Stimulated activated naive CD4-positive, alpha-beta T cell (primary cell): ENCODE results near the gene TAF15.

Experiments
- DNase-seq, 6 experiments: peaks; one replicate each; lab custom pipeline; 2025; lab: John Stamatoyannopoulos, UW

Gene TAF15

DNA sequence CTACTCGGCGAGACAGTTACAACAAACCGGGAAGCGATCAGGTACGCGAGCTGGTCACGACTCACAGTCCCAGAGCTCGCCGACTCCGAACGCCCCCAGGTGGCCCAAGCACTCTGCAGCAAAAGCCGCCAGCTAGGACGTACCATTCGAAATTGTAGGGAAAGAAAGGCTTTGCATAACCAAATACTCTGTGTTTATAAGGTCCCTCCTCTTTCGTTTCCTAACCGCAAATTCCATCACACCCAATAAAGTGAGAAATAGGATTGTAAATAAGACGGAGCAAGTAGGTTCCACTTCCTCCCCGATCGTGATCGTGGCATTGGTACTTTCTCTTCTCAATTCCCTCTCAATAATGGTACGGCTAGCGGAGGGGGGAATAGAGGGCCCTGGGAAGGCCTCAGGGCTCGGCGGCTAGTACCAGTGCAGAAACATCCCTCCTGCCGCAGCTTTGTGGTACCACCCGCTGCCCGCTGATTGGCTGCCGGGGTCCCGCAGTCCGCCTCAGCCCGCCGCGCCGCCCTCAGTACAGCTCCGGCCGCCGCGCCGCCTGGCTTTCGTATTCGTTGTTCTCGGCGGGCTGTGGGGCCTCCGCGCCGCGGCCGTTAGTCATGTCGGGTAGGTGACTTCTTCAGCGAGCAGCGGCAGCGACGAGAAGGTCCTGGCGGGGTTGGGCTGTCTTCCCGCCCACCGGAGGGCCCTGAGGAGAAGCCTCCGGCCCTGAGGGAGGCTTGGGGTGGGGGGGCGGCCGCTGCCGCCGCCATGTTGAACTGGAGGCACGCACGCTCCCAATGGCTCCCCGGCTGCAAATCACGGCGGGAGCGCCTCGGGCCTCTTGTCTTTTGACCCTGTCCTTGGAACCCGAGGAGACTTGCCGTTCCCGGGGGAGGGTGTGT lies at the start of gene TAF15:
TAF15 (plus strand) TSS at position 523 of the 893 bp plus-strand sequence; CDS start at position 609, 86 bp downstream.
- DNase-seq, result peak; percentile 91 to 96 (median 95)

DNA sequence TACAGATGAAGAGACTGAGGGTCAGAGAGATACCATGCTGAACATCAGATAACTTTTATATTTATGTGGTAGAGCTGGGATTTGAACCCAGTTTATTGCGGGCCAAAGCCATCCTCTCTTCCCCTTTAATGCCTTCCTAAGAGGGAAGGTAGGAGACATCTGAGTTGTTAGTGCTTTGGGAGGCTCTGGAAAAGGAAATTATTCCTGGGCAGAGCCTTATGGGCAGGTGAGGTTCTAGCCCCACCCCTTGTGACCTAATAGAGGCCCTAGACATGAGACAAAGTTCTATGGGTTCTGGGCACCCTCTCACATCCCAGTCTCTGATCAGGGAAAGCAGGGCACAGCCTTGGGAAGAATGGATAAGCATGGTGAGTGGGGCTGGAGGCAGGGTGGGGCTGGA lies 48.7 kb upstream of the TAF15 start, which contains the start of gene C17orf50:
C17orf50 (plus strand) TSS at position 301 of the 400 bp plus-strand sequence; CDS start at position 356, 55 bp downstream.
- no peak for DNase-seq

DNA sequence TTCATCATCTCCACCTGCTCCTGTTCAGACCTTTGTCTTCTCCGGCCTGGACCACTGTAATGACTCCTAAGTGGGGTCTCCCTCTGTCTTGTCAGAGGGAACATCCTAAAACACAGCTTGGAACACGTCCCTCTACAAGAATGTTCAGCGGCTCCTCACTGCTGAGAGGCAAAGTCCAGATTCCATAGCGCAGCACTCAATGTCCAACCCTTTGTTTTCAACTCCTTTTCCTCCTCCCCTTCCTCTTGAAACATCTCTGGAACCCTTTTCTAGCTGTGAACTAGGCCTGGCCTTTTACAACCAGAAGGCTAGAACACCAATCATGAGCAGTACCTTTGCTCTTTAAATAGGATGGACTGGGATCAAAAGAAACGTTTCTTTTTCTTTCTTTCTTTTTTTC lies 47.7 kb upstream of the TAF15 start:
- no peak for DNase-seq

DNA sequence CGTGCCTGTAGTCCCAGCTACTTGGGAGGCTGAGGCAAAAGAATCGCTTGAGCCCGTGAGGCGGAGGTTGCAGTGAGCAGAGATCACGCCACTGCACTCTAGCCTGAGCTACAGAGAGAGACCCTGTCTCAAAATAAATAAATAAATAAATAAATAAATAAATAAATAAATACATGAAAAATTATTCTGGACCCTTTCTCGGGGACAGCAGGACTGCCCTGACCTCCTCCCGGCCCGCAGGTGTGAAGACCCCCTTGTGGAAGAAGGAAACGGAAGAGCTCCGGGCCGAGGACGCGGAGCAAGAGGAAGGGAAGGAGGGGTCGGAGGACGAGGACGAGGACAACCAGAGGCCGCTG lies 45.5 kb upstream of the TAF15 start:
- no peak for DNase-seq

DNA sequence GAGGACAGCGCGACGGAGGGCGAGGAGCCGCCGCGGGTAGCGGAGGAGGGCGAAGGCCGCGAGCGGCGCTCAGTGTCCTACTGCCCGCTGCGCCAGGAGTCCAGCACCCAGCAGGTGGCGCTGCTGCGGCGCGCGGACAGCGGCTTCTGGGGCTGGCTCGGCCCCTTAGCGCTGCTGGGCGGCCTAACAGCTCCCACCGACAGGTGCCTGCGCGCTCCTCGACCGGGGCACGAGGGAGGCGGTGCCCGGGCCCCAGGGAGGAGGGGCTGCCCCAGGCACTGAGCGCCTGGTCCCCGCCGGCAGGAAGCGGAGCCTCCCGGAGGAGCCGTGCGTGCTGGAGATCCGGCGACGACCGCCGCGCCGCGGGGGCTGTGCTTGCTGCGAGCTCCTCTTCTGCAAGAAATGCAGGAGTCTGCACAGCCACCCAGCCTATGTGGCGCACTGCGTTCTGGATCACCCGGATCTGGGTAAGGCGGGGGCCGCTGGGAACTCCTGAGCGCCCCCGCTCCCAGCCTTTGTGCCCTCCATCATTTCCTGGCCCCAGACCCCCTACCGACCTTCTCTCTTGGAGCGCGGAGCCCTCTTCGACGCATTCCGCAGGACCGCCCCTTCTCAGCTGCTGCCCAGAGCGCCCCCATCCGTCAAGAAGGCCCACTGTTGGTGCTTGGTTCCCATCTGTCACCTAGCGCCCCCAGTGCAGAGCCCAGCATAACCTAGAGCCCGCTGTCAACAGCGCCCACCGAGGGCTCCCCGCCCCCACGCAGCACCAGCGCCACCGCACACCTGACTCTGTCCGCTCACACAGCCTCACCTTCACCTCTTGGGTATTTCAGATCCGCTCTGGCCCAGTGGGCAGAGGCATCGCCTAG lies 44.9 kb upstream of the TAF15 start:
- peak; percentile 72 to 88 (median 82) for DNase-seq

DNA sequence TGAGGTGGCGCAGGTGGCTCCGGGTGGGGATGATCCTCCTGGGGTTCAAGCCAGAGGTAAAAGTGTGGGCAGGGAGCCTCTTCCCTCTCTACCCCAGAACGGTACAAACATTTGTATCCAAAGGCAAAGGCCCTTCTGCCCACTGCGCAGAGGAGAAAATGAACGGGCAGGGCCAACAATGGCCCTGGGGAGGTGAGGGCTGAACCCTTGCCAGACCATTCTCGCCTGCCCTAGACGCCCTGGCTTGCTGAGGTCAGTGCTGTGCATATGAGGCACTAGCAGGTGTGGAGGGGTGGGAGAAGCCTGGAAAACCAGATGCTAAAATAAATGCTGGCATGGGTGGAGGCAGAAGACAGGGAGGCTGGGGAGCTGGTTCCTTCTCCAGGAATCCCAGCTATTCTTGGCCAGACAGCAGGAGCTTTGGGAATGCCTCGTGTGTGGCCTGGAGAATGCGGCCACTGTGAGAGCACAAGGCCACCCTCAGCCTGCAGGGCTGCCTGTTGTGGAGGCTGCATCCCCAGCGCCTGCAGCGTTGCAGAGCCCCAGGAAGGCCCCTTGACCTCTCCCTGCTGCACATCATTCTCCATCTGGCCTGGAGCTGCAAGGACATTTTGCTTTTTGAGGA lies 44.1 kb upstream of the TAF15 start:
- DNase-seq, result no peak

DNA sequence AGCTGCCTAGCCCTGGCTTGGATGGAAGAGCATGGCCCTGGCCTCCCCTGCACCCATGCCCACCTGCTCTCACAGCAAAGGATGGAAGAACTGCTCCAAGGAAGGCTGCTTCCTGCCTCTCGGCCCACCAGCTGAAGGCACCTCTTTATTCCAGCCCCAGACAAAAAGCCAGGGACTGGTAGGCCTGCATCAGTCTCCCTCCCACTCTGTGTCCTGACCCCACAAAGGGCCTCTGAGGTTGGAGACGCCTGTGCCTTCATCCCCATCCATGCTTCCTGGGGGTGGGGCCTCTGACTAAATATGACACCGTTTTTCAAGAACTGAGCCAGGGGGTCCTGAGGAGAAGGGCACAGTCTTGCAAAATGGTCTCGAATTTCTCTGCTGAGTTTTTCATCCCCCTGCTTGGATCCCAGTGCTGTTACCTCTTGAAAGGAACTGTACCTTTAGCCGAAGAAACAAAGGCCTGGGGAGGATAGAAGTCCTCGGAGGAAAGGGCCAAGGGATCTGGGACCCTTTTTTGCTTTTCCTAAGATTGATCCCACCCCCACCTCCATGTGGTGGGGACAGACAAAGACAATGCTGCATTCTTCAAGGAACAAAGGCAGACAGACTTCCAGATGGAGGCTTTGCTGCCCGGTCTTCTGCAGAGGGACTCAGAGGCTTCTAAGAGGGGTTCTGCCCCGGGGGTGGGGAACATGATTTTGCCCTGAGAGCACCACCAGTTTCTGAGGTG lies 43.4 kb upstream of the TAF15 start:
- DNase-seq, result no peak

DNA sequence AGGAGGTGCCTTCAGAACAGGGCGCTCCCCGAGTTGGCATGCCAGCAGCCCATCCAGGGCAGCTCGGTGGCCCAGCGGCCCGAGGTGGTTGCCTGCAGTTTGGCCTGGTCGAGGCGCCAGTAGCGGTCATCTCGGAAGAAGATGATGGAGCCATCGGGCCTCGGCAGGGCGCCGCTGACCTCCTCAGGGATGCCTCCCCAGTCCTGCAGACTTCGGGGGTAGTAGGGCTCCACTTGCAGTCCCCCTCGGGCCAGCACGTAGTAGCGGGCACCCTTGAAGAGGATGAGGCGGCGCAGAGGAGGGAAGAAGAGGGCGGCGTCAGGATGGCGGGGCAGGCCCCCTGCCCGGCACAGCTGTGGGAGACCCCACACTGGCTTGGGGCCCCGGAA lies 42.8 kb upstream of the TAF15 start:
- DNase-seq, result no peak

DNA sequence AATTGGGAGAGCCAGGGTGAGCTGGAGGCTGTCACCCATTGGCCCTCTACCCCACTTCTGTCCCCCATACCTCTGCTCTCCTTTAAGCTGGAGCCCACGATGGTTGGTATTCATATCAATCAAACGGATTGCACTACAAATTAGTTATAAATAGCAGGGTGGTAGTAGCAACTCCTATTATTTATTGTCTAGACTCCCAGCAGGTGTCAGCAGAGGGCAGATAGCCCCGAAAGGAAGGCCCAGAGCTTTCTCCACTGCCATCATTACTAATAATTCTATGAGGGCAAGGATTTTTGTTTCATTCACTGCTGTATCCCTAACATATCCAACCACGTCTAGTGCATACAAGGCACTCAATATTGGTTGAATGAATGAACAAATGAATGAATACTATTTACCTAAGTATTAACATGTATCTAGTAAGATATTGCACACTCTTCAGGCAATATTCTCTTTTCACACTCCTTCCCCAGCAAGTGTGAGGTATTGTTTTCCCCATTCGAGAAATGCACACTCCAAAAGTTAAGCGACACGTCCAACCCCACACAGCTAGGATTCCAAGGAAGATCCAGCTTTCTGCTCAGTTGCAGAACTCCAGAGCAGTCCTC lies 42.3 kb upstream of the TAF15 start:
- DNase-seq, result peak in 3 of 6 experiments; percentile 5 to 27 (median 7)

DNA sequence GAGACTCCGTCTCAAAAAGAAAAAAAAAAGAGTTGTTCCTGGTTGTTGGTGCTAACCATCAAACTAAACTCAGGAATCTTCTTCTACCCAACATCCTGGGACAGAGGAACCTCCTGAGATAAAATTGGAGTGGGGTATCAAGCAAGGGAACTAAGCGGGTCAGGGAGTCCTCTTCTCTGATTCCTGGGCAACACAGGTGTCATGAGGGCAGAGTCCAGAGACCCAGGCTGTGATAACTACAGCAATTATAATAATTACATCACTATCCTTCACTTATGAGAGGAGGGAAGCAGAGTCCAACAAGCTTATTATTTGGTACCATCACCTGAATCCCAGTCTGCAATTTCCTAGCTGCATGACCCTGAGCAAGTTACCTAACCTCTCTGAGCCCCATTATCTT lies 40.5 kb upstream of the TAF15 start:
- DNase-seq, result no peak

DNA sequence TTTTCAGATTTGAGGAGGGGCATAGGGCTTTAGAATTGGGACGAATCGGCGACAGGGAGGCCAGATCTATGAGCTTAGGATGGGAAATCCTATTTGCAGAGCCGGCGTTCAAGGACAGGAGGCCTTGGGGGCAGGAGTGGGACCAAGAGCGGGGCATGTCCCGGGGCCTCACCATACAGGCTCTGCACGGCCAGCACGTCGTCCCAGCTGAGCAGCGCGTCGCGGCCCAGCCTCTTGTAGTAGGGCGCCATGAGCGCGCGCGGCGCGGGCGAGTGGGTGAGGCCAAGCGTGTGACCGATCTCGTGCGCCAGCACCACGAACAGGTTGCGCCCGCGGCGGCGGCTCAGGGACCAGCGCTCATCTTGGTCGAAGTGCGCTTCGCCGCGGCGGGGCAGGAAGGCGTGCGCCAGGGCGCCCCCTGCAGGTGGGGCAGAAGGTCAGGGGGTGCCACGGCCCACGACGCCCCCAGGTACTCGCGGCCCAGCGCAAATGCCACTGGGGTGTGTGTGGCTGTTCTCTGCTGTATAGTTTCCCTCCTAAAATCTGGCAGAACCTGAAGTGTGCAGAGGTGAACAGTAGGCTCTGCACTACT lies 39.3 kb upstream of the TAF15 start:
- DNase-seq, result no peak

DNA sequence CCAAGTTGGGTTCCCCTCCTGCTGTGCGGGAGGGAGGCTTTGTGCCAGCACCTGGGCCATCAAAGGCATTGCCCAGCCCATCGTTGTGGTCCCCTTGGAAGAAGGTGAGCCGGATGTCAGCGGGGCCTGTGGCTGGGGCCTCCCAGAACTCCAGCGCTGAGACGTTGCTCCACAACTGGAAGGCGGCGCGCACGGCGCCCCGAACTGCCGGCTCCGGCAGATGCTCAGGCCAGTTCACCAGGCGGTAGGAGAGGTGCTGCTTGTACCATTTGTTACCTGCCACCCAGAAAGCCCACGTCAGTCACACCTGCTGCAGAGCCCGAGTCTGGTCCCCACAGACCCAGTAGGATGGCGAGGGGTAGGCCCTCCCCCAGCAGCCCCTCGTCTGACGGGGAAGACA lies 36.2 kb upstream of the TAF15 start:
- no peak for DNase-seq

DNA sequence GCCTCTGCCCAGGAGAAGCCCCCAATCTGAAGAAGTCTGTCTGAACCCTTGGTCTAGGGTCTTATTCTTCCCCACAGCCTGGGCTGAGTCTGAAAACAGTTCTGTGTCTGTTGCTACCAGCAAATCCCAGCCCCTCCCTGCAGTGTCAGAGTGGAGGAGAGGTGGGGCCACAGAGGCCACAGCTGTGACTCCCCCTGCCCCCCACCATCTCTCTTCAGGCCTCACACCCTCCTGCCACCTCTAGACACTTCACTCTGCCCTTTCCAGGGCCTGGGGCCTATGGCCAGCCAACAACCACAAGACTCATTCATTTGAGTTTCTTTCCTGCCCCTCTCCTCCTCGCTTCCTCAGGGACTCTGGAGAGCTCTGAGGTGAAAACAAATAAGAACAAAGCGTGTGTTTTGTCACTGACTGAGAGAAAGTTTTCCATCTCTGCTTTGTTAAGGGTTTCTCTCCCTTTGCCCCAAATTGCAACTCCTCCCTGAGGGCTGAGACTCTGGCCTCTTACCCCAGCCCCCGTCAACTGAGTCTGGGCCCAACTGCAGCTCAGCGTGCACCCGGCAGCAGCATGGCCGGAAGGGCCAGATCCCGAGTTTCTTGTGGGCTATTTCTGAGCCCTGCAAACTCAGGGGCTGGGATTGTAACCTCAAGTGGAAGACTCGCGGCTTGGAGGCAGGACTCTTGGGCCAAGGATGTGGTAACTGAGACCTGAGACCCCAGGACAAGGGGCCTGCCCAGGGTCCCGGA lies 35.4 kb upstream of the TAF15 start:
- DNase-seq, result no peak

DNA sequence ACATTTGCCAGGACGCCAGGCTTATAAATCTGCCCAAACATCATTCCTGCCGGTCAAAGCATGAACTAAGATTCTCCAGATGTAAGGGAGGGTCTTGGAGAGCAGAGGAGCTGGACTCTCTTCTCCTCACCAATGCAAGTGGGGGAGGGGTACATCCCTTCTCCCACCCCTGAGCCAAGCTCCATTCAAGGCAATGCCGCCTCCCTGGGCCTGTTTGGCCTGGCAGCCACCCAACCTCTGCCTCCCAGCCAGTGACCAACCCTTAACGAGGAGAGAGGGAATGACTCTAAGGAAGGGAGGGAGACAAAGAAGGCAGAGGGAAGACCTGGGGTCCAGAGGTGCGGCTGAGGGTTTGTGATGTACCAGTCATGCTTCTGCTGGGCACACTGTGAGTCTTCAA lies 34.8 kb upstream of the TAF15 start:
- no peak for DNase-seq

DNA sequence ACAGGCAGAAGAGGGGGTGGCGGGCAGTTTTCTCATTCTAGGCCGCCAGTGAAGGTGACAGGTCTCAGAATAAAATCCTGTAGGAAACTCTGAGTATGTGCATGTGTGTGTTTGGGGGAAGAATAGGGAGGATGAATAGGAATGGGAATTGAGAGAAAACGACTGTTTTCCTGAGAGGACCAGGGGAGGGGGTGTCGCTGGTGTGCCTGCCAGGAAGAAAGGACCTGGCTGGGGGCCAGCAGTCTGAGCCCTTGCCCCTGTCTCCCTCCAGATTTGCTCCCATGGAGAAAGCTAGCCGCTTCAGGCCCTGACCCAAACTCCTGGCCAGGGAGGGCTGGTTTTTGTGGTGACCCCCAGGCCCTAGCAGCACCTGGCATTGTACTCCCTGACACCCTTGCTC lies 34.2 kb upstream of the TAF15 start:
- DNase-seq, result no peak

DNA sequence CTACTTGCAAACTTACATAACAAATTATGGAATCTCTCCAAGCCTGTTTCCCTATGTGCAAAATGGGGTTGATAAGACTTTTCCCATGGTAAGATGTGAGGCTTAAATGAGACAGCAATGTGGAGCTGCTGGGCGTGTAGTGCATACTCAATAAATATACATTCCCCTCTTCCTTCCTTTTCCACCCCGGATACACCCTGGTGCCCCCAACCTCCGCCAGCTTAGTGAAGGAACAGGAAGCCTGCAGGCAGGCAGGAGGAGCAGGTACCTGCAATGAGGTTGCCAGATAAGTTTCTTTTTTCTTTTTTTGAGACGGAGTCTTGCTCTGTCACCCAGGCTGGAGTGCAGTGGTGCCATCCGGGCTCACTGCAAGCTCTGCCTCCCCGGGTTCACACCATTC lies 33.7 kb upstream of the TAF15 start:
- DNase-seq, result no peak

DNA sequence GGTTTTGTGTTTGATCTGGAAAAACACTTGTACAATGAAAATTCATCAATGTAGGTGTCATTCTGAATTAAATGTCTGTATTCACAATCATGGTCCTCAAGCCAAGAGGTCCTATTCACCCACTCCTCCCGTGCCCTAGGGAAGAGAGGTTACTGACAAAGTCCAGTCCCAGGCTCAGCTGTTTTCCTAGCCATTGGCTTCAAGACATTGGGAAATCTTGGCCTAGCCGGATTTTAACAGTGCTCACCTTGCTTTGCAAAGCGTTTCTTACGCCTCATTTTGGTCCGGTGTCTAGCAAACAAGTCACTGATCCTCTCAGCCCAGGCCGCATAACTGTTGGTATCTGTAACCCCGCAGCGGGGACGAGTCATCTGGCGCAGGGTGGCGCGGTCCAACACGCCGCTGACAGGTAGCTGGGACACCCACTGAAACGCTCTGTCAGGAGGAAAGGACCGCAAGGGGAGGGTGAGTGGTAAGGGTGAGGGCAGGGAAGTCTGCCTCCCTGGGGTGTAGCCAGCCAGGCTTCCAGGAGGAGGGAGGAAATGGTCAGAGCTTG lies 30.6 kb upstream of the TAF15 start:
- no peak for DNase-seq

DNA sequence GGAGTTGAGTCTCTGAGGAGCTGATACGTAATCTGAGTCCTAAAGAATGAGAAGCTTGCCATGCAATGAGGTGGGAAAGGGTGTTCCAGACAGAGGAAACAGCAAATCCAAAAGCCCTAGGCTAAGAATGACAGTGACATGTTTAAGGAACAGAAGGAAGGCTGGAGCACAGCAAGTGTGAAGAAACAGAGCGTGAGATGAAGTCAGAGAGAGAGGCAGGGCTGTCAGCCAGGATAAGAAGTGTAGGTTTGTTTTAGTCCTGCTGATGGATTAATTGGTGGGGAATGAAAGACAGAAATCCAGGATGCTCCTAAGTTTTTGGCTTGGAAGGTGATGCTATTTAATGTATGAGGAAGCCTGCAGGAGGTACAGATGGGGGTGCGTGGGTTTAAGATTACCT lies 28.3 kb upstream of the TAF15 start:
- DNase-seq, result no peak

DNA sequence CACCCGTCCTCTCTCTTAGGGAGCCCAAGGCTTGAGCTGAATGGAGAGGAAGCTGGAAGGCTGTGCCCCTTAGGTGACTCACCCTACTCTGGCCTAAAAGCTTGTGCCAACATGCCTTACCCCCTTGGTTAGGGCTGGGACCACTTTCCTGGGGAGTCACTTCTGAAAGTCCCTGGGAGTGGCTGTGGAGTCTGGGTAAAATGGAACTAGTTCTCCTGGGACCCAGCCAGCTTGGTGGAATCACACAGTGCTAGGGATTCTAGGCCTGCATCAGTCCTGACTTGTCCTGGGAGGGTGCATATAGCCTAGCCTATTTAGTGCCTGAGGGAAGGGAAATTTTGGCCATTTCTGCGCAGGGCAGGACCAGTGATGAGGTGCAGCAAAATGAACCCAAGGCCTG lies 24.4 kb upstream of the TAF15 start:
- no peak for DNase-seq

DNA sequence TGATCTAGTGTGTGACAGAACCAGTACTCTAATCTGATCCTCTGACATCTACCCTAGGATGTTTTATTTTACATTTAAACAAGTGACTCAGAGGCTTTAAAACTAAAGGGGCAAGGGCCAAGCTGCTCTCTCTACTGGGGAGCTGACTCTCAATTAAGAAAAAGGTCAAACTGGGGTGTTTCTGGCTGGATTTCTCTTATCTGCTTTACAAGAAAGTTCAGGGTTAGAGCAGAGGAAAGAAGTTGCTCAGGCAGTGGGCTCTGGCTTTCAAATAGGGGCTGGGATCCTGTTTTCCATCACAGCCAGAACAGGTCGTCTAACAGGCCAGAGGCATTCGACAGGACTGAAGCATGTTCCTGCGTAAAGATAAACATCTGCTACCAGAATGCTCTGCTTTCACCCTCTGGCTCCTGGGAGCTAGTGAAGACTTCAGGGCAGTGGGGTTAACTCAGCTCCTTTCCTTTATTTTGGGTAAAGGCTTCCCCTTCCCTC lies 22.3 kb upstream of the TAF15 start:
- no peak for DNase-seq
